Muscle layer of duodenum (tissue), 2 donors: Measurements from ENCODE around the gene MTUS2.

Experiments used
- H3K27ac ChIP-seq: one replicate; pipeline ENCODE4 v1.7.0; 2013; ENCODE audit warnings: mild to moderate bottlenecking, low read length
- H3K27me3 ChIP-seq: one replicate; pipeline ENCODE4 v1.7.0; 2013; ENCODE audit warnings: low read depth, mild to moderate bottlenecking, control low read depth, low read length
- H3K36me3 ChIP-seq, 2 donors: one replicate each; pipeline ENCODE4 v1.7.0; 2013; ENCODE audit warnings: low read length in 2 of 2, control low read depth in 1 of 2, mild to moderate bottlenecking in 1 of 2; ENCODE audit not compliant: insufficient read depth in 2 of 2, control insufficient read depth in 1 of 2
- H3K4me1 ChIP-seq, 2 donors: one replicate each; pipeline ENCODE4 v1.7.0; 2013; ENCODE audit warnings: low read length in 2 of 2, mild to moderate bottlenecking in 2 of 2, control low read depth in 1 of 2, moderate library complexity in 1 of 2; ENCODE audit not compliant: insufficient read depth in 2 of 2, control insufficient read depth in 1 of 2
- H3K4me3 ChIP-seq, 2 donors: one replicate each; pipeline ENCODE4 v1.7.0; 2013; ENCODE audit warnings: low read length in 2 of 2, low read depth in 1 of 2, mild to moderate bottlenecking in 1 of 2
- H3K9me3 ChIP-seq, 2 donors: one replicate each; pipeline ENCODE4 v1.7.0; 2013; ENCODE audit warnings: low read length in 2 of 2, control low read depth in 1 of 2, mild to moderate bottlenecking in 1 of 2; ENCODE audit not compliant: control insufficient read depth in 1 of 2
- donor health status: healthy.

Gene MTUS2

DNA sequence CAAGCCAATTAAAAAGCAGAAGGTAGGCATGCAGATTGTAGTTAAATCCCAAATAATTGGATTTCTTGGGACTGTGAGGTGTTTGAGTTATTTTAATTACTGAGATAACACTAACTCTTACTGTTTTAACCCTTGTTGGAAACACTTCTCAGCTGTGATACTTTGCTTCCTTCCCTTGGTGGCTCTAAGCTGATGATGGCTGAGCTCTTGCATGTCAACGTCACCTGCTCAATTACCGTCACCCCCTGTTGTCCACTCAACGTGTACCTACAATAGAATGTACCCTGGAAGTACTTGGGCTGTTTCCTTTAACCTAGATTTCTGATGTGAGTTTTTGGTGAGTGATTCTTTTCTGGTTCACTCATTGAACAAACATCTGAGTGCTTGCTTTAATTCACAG lies 471.9 kb downstream of the MTUS2 start:
- Histone ChIP-seq H3K27me3 (no peaks in the 10 kb centered on the region), H3K27ac (no peak overlapping the region), H3K9me3 (no peaks in the 10 kb centered on the region), H3K4me1 (no peaks in the 10 kb centered on the region), H3K4me3 (no peak overlapping the region), H3K36me3 (no peaks in the 10 kb centered on the region)

GRCh38 chr13:29294821-29295220 lies 474.7 kb downstream of the MTUS2 start:
- Histone ChIP-seq H3K27ac (no peak overlapping the region), H3K4me3 (no peak overlapping the region), H3K9me3 (no peaks in the 10 kb centered on the region), H3K4me1 (no peaks in the 10 kb centered on the region), H3K27me3 (no peaks in the 10 kb centered on the region), H3K36me3 (no peaks in the 10 kb centered on the region)

DNA sequence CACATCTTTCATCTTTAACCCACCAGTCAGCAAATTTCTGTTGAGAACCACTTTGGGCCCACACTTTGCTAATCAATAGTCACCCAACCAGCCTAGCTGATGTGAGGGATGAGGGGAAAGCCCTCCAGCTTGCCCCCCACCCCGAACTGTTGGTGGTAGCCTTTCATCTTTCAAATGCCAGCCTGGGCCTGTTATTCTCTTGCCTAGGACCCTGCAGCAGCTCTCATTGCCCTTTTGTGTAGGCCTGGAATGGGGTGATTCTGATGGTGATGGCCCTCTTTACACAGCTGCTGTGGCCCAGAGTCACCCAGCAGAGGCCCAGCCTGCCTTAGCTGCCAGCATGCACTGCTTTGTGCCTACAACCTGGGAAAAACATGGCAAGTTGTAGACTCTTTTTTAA lies 480.9 kb downstream of the MTUS2 start:
- Histone ChIP-seq H3K27ac (no peak overlapping the region), H3K9me3 (peaks cover 0 to 13% of the 10 kb centered on the region in 2 donors), H3K27me3 (no peaks in the 10 kb centered on the region), H3K36me3 (no peaks in the 10 kb centered on the region), H3K4me1 (no peaks in the 10 kb centered on the region), H3K4me3 (no peak overlapping the region)

DNA sequence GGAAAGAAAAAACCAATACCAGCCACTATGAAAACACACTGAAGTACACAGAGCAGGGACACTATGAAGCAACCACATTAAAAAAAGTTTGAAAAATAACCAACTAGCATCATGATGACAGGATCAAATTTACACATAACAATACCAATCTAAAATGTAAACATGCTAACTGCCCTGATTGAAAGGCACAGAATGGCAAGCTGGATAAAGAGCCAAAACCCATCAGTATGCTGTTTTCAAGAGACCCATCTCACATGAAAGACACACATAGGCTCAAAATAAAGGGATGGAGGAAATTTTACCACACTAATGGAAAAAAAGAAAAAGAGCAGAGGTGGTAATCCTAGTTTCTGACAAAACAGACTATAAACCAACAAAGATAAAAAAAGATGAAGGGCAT lies 484.0 kb downstream of the MTUS2 start:
- Histone ChIP-seq H3K4me1 (no peaks in the 10 kb centered on the region), H3K27ac (no peak overlapping the region), H3K27me3 (no peaks in the 10 kb centered on the region), H3K9me3 (peaks cover 0 to 13% of the 10 kb centered on the region in 2 donors), H3K36me3 (no peaks in the 10 kb centered on the region), H3K4me3 (no peak overlapping the region)

DNA sequence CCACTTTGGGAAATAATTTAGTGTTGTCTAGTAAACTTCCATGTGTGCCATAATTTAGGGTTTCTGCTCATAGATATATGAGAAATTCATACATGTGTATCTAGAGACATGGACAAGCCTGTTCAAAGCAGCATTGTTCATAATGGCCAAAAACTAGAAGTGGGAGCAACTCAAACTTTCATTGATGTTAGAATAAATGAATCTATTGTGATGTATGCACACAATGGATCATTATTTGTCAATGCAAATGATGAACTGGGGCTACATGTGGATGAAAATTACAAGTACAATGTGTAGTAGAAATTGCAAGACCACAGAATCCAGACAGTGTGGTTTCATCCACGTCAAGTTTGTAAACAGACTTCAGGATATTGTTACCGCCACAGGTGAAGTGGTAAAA lies 490.7 kb downstream of the MTUS2 start:
- no peaks in the 10 kb centered on the region for H3K9me3 ChIP-seq
- H3K27me3 ChIP-seq, result no peaks in the 10 kb centered on the region
- no peaks in the 10 kb centered on the region for H3K36me3 ChIP-seq
- no peak overlapping the region for H3K4me3 ChIP-seq
- H3K27ac ChIP-seq, result no peak overlapping the region
- no peaks in the 10 kb centered on the region for H3K4me1 ChIP-seq

DNA sequence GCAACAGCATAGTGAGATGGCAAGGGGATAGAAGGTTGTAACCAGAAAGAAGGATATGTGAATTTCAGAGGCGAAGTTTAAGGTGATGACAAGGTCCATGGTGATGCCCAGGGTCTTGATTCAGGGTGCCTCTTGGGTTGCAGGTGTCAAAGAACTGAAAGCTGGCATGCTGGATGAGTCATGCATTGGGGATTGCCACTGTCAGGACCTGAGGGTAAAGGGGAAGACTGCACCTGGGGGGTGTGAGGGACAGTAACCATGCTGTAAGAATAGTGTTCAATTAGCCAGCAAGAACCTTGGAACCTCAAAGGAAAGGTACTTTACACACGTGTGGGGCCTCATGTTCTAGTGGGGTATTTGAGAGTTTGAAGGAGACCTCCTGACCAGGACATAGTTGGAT lies 495.7 kb downstream of the MTUS2 start:
- no peaks in the 10 kb centered on the region for H3K36me3 ChIP-seq
- H3K9me3 ChIP-seq, result no peaks in the 10 kb centered on the region
- H3K4me3 ChIP-seq, result no peak overlapping the region
- no peaks in the 10 kb centered on the region for H3K4me1 ChIP-seq
- H3K27me3 ChIP-seq, result no peaks in the 10 kb centered on the region
- H3K27ac ChIP-seq, result no peak overlapping the region

DNA sequence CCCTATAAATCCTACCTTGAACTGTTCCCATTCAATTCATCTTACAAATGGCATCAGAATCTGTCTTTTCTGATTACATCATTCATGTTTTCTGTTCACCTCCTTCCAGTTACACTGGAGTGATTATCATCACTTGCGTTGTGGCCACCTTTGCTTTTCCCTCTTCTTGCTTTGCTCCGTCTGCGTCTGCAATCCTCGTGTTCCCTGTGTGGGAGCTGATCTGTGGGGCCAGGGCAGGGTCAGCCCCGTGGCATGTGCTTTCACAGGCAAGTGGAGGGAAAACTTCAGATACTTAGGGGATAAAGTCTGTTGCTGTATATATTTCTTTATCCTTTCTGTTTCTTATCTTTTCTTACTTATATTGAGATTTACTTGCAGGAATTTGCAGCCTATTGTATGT lies 497.7 kb downstream of the MTUS2 start:
- Histone ChIP-seq H3K27me3 (no peaks in the 10 kb centered on the region), H3K4me3 (no peak overlapping the region), H3K4me1 (no peaks in the 10 kb centered on the region), H3K36me3 (no peaks in the 10 kb centered on the region), H3K27ac (no peak overlapping the region), H3K9me3 (no peaks in the 10 kb centered on the region)

DNA sequence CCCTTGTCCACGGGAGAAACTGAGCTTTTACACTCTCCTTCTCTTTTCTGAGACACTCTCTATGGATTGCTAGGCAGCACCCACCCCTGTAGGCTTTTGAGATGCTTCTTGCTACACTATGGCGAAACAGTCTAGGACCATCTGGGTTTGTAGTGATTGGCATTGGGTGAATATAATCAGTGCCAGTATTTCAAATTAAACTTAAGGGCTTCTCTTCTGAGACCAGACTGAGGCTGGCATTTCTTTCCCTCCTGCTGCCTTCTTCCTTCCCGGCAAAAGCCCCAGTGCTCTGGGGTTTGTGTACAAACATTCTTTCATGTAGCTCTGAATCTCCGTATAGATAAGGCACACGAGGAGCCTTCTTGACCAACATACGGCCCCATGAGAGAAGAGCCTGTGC lies 498.6 kb downstream of the MTUS2 start:
- Histone ChIP-seq H3K36me3 (no peaks in the 10 kb centered on the region), H3K9me3 (no peaks in the 10 kb centered on the region), H3K4me1 (no peaks in the 10 kb centered on the region), H3K27ac (no peak overlapping the region), H3K27me3 (no peaks in the 10 kb centered on the region), H3K4me3 (no peak overlapping the region)

DNA sequence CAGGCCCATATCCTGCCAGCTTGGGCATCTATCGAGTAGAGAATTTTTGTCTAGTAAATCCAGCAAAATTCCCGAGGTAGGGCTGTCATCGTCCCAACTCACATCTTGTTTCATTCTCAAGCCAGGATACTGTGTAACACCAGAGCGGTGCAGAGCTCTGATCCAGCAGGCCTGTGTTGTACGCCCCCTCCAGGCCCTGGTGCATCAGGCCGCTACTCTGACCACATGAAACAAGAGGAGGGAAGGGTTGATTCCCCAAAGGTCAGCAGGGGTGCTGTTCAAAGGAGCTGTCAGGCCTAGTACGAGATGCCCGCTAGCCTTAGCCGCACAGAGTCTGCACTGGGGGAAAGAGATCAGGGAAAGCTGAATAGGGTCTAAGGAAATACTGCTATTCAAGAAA lies 499.3 kb downstream of the MTUS2 start:
- Histone ChIP-seq H3K27me3 (no peaks in the 10 kb centered on the region), H3K36me3 (no peaks in the 10 kb centered on the region), H3K4me3 (no peak overlapping the region), H3K9me3 (no peaks in the 10 kb centered on the region), H3K27ac (no peak overlapping the region), H3K4me1 (no peaks in the 10 kb centered on the region)

- H3K4me1 ChIP-seq, result no peaks in the 10 kb centered on the region
- H3K9me3 ChIP-seq, result no peaks in the 10 kb centered on the region
- no peak overlapping the region for H3K4me3 ChIP-seq
- no peaks in the 10 kb centered on the region for H3K36me3 ChIP-seq
- no peaks in the 10 kb centered on the region for H3K27me3 ChIP-seq
- H3K27ac ChIP-seq, result no peak overlapping the region
Observed at GRCh38 chr13:29323954-29324353, 503.8 kb downstream of the MTUS2 start.

GRCh38 chr13:29324601-29325000 lies 504.5 kb downstream of the MTUS2 start:
- no peaks in the 10 kb centered on the region for H3K9me3 ChIP-seq
- no peak overlapping the region for H3K4me3 ChIP-seq
- no peaks in the 10 kb centered on the region for H3K27me3 ChIP-seq
- no peaks in the 10 kb centered on the region for H3K4me1 ChIP-seq
- H3K27ac ChIP-seq, result no peak overlapping the region
- no peaks in the 10 kb centered on the region for H3K36me3 ChIP-seq

- no peaks in the 10 kb centered on the region for H3K27me3 ChIP-seq
- H3K4me3 ChIP-seq, result no peak overlapping the region
- H3K9me3 ChIP-seq, result no peaks in the 10 kb centered on the region
- no peaks in the 10 kb centered on the region for H3K4me1 ChIP-seq
- H3K36me3 ChIP-seq, result no peaks in the 10 kb centered on the region
- H3K27ac ChIP-seq, result no peak overlapping the region
Observed at GRCh38 chr13:29328501-29328900, 508.4 kb downstream of the MTUS2 start.
